K562 (cell line): ENCODE results near the gene IL13. TPM values are rescaled to one million over a fixed set of nuclear protein-coding genes. Genes with fewer than 3 reads are reported as not detected.

Experiments used
- HSF4 ChIP-seq: fragments of 250-450 bp; sonication (Bioruptor Pico); IDR thresholded peaks from 2 replicates; pipeline ENCODE4 v2.1.2; 2022; ENCODE audit warnings: mild to moderate bottlenecking, moderate library complexity, borderline replicate concordance
- ILF3 ChIP-seq: fragments of 450-650 bp; IDR thresholded peaks from 2 replicates; pipeline ENCODE4 v1.6.1; 2018; ENCODE audit warnings: antibody characterized with exemption, mild to moderate bottlenecking, moderate library complexity, borderline replicate concordance
- MCM5 ChIP-seq: fragments of 450-650 bp; IDR thresholded peaks from 2 replicates; pipeline ENCODE4 v1.6.1; 2016; ENCODE audit warnings: low read depth
- MNT ChIP-seq, 2 experiments: fragments of 450-650 bp; conservative IDR thresholded peaks; 2 replicates each; pipeline ENCODE4 v1.6.1; 2017; ENCODE audit warnings: mild to moderate bottlenecking in 2 of 2, moderate library complexity in 2 of 2
- PTBP1 ChIP-seq: fragments of 200-400 bp; formaldehyde crosslinking; IDR thresholded peaks from 2 replicates; pipeline ENCODE4 v1.6.1; 2017; ENCODE audit warnings: low read depth, low read length
- SIN3A ChIP-seq, 2 experiments: fragments of 150-350 bp in 1 of 2; IDR thresholded peaks; 2 replicates each; pipeline ENCODE4 v1.6.1; 2011 to 2016; ENCODE audit warnings: borderline replicate concordance in 2 of 2, low read depth in 2 of 2, low read length in 2 of 2, mild to moderate bottlenecking in 2 of 2, moderate library complexity in 2 of 2; ENCODE audit not compliant: control insufficient read depth in 1 of 2
- STAT6 ChIP-seq: sonication (generic); formaldehyde crosslinking; IDR thresholded peaks from 2 replicates; pipeline ENCODE4 v1.8.1; 2023; ENCODE audit warnings: mild to moderate bottlenecking, missing genetic modification reagents
- UBTF ChIP-seq, 2 experiments: IDR thresholded peaks; 2 replicates each; pipeline ENCODE4 v1.6.1; 2012; ENCODE audit warnings: improper control_type of control experiment in 2 of 2, low read depth in 2 of 2, low read length in 2 of 2, borderline replicate concordance in 1 of 2
- ZNF212 ChIP-seq: fragments of 450-650 bp; formaldehyde crosslinking; IDR thresholded peaks from 2 replicates; pipeline ENCODE4 v1.4.0; 2020; ENCODE audit warnings: mild to moderate bottlenecking
- ZNF76 ChIP-seq: fragments of 250-450 bp; sonication (Bioruptor Pico); IDR thresholded peaks from 2 replicates; pipeline ENCODE4 v1.4.0; 2020; ENCODE audit warnings: mild to moderate bottlenecking, moderate library complexity, borderline replicate concordance
- polyA plus RNA-seq, 8 experiments: library from polyadenylated mRNA; depleted of rRNA in 4 of 8; stranded (reverse) in 5 of 8; unstranded in 3 of 8; fragments of >200 nt; fragmentation: Nextera tagmentation in 2 of 8; fragmentation: Illumina TruSeq in 1 of 8; extraction: Ambion mirVana in 2 of 8; extraction: Trizol in 1 of 8; gene quantifications; 2 replicates each; pipeline versions ENCODE4 v1.2.1 to v1.2.3, GENCODE V29; 2011 to 2014; ENCODE audit warnings: inconsistent platforms in 1 of 8, missing spikeins in 1 of 8
- total RNA-seq, 7 experiments: library from RNA; depleted of rRNA in 6 of 7; stranded (reverse); fragments of >200 nt in 6 of 7; fragmentation: Illumina TruSeq in 2 of 7; extraction: Trizol in 2 of 7; gene quantifications; 2 replicates each; pipeline versions ENCODE4 v1.2.1 to v1.2.3, GENCODE V29; 2011 to 2021; ENCODE audit warnings: low replicate concordance in 1 of 7
- TF ChIP-seq, protein P1 (sequence below): fragments of 250-450 bp; sonication (Bioruptor Pico); IDR thresholded peaks from 2 replicates; pipeline ENCODE4 v1.5.0; 2020; ENCODE audit warnings: mild to moderate bottlenecking
- TF ChIP-seq, protein P2 (sequence below): fragments of 450-650 bp; formaldehyde crosslinking; IDR thresholded peaks from 2 replicates; pipeline ENCODE4 v1.4.0; 2022; ENCODE audit warnings: missing genetic modification characterization

Gene IL13
- total and polyA plus RNA-seq, 9 of the 15 experiments (the other 6 are each of a cell fraction or from before 2014, with no cell fraction given), result not detected

GRCh38 chr5:132666310-132667123 is 8.5 kb downstream of the IL13 start (continued):
- TF ChIP-seq SIN3A (IDR thresholded peaks at IDR 0.05; ENCODE audit: borderline replicate concordance in 2 of 2, control insufficient read depth in 1 of 2, low read depth in 2 of 2, low read length in 2 of 2) (peak in 1 of 2 experiments; percentile 71; a peak in 1 of 4 replicates), UBTF (IDR thresholded peaks at IDR 0.05; ENCODE audit: borderline replicate concordance in 1 of 2, low read depth in 2 of 2, low read length in 2 of 2) (no peak), ILF3 (no peak), MNT (conservative IDR thresholded peaks at IDR 0.05) (no peak), ZNF212 (0 out of 2 replicates have a peak, but pooled peaks have one; percentile 82), PTBP1 (0 out of 2 replicates have a peak, but pooled peaks have one; percentile 63), MCM5 (no peak), HSF4 (peak; percentile 95), STAT6 (CRISPR knock-in tag) (no peak), ZNF76 (CRISPR knock-in tag) (peak; percentile 98)
- TF ChIP-seq, protein P1, sequence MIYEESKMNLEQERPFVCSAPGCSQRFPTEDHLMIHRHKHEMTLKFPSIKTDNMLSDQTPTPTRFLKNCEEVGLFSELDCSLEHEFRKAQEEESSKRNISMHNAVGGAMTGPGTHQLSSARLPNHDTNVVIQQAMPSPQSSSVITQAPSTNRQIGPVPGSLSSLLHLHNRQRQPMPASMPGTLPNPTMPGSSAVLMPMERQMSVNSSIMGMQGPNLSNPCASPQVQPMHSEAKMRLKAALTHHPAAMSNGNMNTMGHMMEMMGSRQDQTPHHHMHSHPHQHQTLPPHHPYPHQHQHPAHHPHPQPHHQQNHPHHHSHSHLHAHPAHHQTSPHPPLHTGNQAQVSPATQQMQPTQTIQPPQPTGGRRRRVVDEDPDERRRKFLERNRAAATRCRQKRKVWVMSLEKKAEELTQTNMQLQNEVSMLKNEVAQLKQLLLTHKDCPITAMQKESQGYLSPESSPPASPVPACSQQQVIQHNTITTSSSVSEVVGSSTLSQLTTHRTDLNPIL, result peak; percentile 90
- TF ChIP-seq, protein P2, sequence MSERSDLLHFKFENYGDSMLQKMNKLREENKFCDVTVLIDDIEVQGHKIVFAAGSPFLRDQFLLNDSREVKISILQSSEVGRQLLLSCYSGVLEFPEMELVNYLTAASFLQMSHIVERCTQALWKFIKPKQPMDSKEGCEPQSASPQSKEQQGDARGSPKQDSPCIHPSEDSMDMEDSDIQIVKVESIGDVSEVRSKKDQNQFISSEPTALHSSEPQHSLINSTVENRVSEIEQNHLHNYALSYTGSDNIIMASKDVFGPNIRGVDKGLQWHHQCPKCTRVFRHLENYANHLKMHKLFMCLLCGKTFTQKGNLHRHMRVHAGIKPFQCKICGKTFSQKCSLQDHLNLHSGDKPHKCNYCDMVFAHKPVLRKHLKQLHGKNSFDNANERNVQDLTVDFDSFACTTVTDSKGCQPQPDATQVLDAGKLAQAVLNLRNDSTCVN (CRISPR knock-in tag), result peak; percentile 84; the same call in 1 of the 2 replicates
